NK-92 treated with Interleukin-12 subunit alpha and Interleukin-12 subunit beta, amount 100 ng/mL, for 24 hours (cell line): ENCODE data around the gene ADAMTS7.

Experiments used
- DNase-seq: peaks from one replicate; lab custom pipeline; 2025; lab: John Stamatoyannopoulos, UW

The ADAMTS7 gene

GRCh38 chr15:78718837-78719236 is 92.4 kb downstream of the ADAMTS7 start:
- no peak for DNase-seq

- DNase-seq: no peak
These were observed 93.2 kb downstream of the ADAMTS7 start for GRCh38 chr15:78717956-78718656.

DNA sequence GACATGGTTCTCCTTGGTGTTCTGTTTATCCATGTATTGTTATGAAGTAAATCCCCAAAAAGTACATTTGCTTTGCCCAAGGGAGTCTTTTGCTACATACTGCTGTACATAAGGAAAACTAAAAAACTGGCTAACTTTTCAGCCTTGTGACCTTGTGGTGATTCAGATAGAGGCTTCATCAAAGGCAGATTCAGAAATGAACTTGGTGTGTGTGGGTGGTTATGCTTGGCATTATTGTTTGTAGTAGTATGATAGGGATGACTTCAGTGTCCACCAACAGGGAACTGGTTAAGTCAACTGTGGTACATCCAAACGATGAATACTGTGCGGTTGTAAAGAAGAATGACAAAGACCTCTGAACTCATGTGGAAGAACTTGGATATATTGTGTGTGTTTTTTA is 94.6 kb downstream of the ADAMTS7 start:
- no peak for DNase-seq

- DNase-seq: no peak
These were observed 95.3 kb downstream of the ADAMTS7 start for GRCh38 chr15:78715930-78716329.

DNA sequence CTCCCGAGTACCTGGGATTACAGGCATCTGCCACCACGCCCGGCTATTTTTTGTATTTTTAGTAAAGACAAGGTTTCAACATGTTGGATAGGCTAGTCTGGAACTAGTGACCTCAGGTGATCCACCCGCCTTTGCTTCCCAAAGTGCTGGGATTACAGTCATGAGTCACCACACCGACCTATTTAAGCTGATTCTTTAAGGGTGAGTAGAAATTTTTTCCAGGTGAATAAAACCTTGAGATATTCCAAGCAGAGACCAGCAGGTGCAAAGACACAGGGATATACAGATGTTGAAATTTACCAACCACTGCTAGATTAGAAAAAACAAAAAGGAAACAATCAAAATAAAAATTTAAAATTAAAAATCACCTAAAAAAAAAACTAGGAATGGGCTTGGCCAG is 95.8 kb downstream of the ADAMTS7 start:
- DNase-seq: no peak

- DNase-seq: no peak
These were observed 96.4 kb downstream of the ADAMTS7 start for GRCh38 chr15:78714890-78715289.

DNA sequence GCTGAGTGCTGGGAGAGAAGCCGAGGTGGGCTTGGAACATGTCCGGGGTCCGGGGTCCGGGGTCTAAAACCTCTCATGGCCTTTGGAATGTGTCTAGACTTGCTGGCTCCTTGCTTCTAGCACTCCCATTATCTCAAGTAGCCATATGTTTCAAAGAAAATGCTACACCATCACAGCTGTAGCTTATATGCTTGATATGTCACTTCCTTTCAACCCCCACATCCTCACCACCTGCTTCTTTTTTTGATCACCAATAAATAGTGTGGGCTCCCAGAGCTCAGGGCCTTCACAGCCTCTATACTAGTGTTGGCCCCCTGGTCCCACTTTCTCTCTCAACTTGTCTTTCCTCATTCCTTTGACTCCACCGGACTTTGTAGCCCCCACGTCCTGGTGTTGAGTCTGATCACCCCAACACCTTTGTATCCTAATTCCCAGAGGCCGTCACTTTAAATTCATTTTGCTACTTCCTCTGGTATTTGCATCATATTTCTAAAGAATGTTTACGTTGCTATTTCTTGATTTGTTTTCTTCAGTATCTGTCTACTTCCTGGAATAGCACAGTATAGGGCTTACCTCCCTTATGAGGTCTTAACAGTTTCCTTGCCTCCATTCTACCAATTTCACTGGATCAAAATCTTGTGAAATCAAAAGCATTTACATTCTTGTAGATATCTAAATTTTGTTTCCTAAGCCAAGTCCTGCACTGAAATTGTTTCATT is 98.3 kb downstream of the ADAMTS7 start:
- no peak for DNase-seq

DNA sequence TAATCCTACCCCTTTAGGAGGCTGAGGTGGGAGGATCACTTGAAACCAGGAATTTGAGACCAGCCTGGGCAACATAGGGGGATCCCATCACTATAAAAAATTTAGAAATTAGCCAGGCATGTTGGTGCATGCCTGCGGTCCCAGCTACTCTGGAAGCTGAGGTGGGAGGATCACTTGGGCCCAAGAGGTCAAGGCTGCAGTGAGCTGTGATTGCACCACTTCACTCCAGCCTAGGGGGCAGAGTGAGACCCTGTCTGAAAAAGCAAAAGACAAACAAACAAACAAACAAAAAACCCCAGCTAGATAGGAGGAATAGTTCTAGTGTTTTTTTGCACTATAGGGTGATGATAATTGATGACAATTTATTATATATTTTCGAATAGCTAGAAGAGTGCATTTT is 99.6 kb downstream of the ADAMTS7 start:
- DNase-seq: no peak

DNA sequence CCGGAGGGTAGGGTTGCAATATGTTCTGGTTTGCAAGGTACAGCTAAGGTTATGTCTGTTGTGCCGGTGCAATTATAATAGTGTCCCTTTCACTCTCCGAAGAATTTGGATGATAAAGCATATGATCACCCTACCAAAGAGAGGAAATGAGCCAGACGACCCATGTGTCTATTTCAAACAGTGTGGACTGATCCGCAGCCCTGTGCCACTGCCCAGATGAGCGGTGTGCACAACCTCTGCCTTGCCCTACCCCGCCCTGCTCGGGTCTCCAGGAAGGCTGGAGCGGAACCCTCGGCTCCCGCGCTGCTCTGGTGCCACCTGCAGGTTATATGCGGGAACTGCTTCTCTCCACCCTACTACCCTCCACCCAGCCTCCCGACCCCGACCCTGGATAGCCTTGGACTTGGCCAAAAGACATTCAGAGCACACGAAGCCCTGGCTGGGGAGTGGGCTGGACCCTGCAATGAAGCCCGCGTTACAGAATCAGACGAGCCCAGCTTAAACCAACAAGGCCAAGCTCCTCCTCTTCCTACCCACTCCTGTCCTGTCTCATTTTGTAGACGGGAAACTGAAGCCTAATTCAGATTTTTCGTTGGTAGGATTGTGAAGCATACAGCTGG is 101.9 kb downstream of the ADAMTS7 start:
- peak; percentile 49 for DNase-seq
